Mammary epithelial cell (primary cell): ENCODE results near the gene AATF.

Experiments
- CTCF ChIP-seq, 2 donors: IDR thresholded peaks in 1 of 2; conservative IDR thresholded peaks in 1 of 2; 2 replicates each; pipeline ENCODE4 v1.5.1; 2011 to 2012; ENCODE audit warnings: inconsistent platforms in 2 of 2, low read length in 2 of 2, mild to moderate bottlenecking in 2 of 2, control low read depth in 1 of 2, low read depth in 1 of 2; ENCODE audit not compliant: insufficient read depth in 1 of 2; ENCODE audit errors: extremely low read depth in 1 of 2
- EZH2 ChIP-seq: IDR thresholded peaks from 2 replicates; pipeline ENCODE4 v1.6.1; 2012; ENCODE audit warnings: low read length, inconsistent platforms, borderline replicate concordance

GRCh38 chr17:37056622-37057021 is 107.9 kb downstream of the AATF start:
- no peak for TF ChIP-seq CTCF (conservative IDR thresholded peaks at IDR 0.05 in 1 of 2, IDR thresholded peaks at IDR 0.05 in 1 of 2; ENCODE audit: extremely low read depth in 1 of 2, insufficient read depth in 1 of 2, low read depth in 1 of 2, low read length in 2 of 2)
- TF ChIP-seq EZH2, result no peak
